Measurements from ENCODE around the gene KDM2B.

DNA sequence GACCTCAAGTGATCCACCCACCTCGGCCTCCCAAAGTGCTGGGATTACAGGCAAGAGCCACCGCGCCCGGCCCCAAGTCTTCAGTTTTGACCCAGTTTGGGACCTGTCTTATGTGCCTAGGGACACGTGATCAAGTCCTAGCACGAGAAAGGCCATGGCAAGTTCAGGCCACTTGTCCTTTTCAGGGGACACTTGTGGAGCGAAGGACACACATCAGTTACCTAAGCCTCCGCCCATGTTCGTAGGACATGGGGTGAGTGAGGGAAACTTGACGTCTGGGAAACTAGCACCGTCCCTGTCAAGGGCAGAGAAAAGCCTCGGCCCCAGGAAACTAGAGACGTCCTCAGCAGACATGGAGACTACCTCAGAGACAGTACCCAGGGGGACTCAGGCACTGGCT lies 60.7 kb downstream of the KDM2B start:
- TF ChIP-seq GATA2 (IDR thresholded peaks at IDR 0.05; ENCODE audit: low read depth, low read length) (no peak), GATA3 (IDR thresholded peaks at IDR 0.05; ENCODE audit: low read depth, low read length) (no peak)

Measured in SH-SY5Y (cell line).